Measurements from ENCODE around the gene NECTIN3.

The NECTIN3 gene

GRCh38 chr3:111200027-111200426 lies 128.4 kb downstream of the NECTIN3 start:
- no peak for DNase-seq (ENCODE audit: low read depth)

- no peak for DNase-seq (ENCODE audit: low read depth)
Observed at GRCh38 chr3:111210003-111210711, 138.5 kb downstream of the NECTIN3 start.

GRCh38 chr3:111210866-111211564 lies 139.4 kb downstream of the NECTIN3 start:
- DNase-seq (ENCODE audit: low read depth): no peak

GRCh38 chr3:111212511-111212910 lies 140.9 kb downstream of the NECTIN3 start:
- no peak for DNase-seq (ENCODE audit: low read depth)

- no peak for DNase-seq (ENCODE audit: low read depth)
Observed at GRCh38 chr3:111215481-111215880, 143.9 kb downstream of the NECTIN3 start.

GRCh38 chr3:111218615-111219014 lies 147.0 kb downstream of the NECTIN3 start:
- no peak for DNase-seq (ENCODE audit: low read depth)

- no peak for DNase-seq (ENCODE audit: low read depth)
Observed at GRCh38 chr3:111227216-111227615, 155.6 kb downstream of the NECTIN3 start.

GRCh38 chr3:111229301-111229700 lies 157.7 kb downstream of the NECTIN3 start:
- DNase-seq (ENCODE audit: low read depth): no peak

GRCh38 chr3:111236836-111237713 lies 165.5 kb downstream of the NECTIN3 start:
- no peak for DNase-seq (ENCODE audit: low read depth)

- DNase-seq (ENCODE audit: low read depth): no peak
Observed at GRCh38 chr3:111237946-111238345, 166.3 kb downstream of the NECTIN3 start.

GRCh38 chr3:111238885-111239284 lies 167.3 kb downstream of the NECTIN3 start:
- DNase-seq (ENCODE audit: low read depth): no peak

- no peak for DNase-seq (ENCODE audit: low read depth)
Observed at GRCh38 chr3:111241960-111242359, 170.3 kb downstream of the NECTIN3 start.
